Muscle of leg (tissue), 11 donors: ENCODE measurements around the gene GRIK3. TPM values are rescaled to one million over a fixed set of nuclear protein-coding genes. Genes with fewer than 3 reads are reported as not detected.

Experiments used
- DNase-seq: peaks from one replicate; pipeline ENCODE4 v3.0.0; 2013
- H3K27ac ChIP-seq: one replicate; pipeline ENCODE4 v1.5.1; 2013; ENCODE audit warnings: mild to moderate bottlenecking, low read length, control low read depth
- H3K27me3 ChIP-seq: one replicate; pipeline ENCODE4 v1.6.1; 2013; ENCODE audit warnings: low read length; ENCODE audit not compliant: control insufficient read depth, insufficient read depth
- H3K36me3 ChIP-seq: one replicate; pipeline ENCODE4 v1.6.1; 2013; ENCODE audit warnings: low read length; ENCODE audit not compliant: control insufficient read depth, insufficient read depth
- H3K4me1 ChIP-seq: one replicate; pipeline ENCODE4 v1.6.1; 2013; ENCODE audit warnings: low read length; ENCODE audit not compliant: control insufficient read depth, insufficient read depth
- H3K4me3 ChIP-seq: one replicate; pipeline ENCODE4 v1.5.1; 2013; ENCODE audit warnings: low read length, control low read depth
- H3K9me3 ChIP-seq: replicated peaks from 2 replicates; pipeline ENCODE4 v1.6.1; 2013; ENCODE audit warnings: low read depth, low read length; ENCODE audit not compliant: control insufficient read depth
- WGBS: methylation state at CpG from one replicate; pipeline ENCODE4 v1.1.5; 2013; ENCODE audit warnings: missing lambda C conversion rate; ENCODE audit not compliant: insufficient coverage; 5-methylcytosine and 5-hydroxymethylcytosine counted together
- polyA plus RNA-seq, 8 donors: library from polyadenylated mRNA; unstranded; fragments of 120-200 nt; gene quantifications; one replicate each; pipeline versions ENCODE4 v1.2.1 to v1.2.3, GENCODE V29; 2013; ENCODE audit warnings: inconsistent platforms in 1 of 8, low replicate concordance in 1 of 8; ENCODE audit not compliant: insufficient read length in 8 of 8, insufficient read depth in 1 of 8
- total RNA-seq: library from RNA; stranded (reverse); fragments of 120-200 nt; gene quantifications from one replicate; pipeline ENCODE4 v1.2.4, GENCODE V29; 2013

Gene GRIK3
- total and polyA plus RNA-seq, 9 donors, result 0.44 to 3.3 (median 1.1) TPM

- no peaks in the 10 kb centered on the region for H3K36me3 ChIP-seq
- no peak overlapping the region for H3K4me3 ChIP-seq
- 34% methylated on average over 8 of the region's 8 CpGs for WGBS
- DNase-seq, result no peak
- H3K27ac ChIP-seq, result no peak overlapping the region
- no peaks in the 10 kb centered on the region for H3K27me3 ChIP-seq
- H3K4me1 ChIP-seq, result no peaks in the 10 kb centered on the region
- H3K9me3 ChIP-seq, result no peaks in the 10 kb centered on the region
Measured at GRCh38 chr1:36994868-36995267, 39.4 kb downstream of the GRIK3 start.

GRCh38 chr1:36994294-36994693 lies 40.0 kb downstream of the GRIK3 start:
- no peaks in the 10 kb centered on the region for H3K4me1 ChIP-seq
- H3K4me3 ChIP-seq, result no peak overlapping the region
- peaks cover 2% of the 10 kb centered on the region for H3K27me3 ChIP-seq
- H3K27ac ChIP-seq, result no peak overlapping the region
- no CpG with 5 or more reads among the region's 2 CpGs for WGBS
- DNase-seq, result no peak
- H3K9me3 ChIP-seq, result no peaks in the 10 kb centered on the region
- no peaks in the 10 kb centered on the region for H3K36me3 ChIP-seq

DNA sequence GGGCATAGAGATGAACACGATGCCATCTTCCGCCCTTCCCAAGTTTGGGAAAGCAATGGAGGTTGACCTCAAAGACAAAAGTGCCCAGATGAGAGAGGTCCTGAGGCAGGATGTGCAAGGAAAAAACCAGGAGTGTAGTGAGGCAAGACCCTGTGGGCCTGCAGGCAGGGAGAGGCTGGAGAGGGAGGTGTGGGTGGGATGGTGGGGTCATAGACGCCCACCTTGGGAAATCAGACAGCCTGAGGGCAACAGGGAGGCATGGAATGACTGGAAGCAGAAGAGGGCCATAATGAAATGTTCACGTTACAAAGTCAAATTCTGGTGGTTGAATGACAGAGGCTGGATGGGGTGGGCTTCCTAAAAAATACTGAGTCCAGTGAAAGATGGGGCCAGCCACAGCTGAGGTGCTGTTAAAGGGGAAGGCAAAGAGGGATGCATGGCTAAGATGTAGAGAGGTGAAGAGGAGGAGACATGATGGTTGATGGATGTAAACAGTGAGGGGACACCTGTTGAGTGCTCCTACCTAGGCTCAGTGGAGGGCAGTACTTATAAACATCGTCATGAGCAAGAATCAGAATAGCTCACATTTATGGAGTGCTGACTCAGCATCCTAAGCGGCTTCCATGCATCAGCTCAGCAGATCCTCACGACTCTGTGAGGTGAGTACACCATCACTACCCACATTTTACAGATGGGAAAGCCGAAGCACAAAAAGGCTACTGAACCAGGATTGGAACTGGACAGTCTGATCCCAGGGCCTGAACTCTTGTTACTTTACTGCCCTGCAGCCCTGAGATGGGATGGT lies 42.0 kb downstream of the GRIK3 start:
- 68% methylated on average over 7 of the region's 8 CpGs for WGBS
- Histone ChIP-seq H3K27ac (no peak overlapping the region), H3K4me3 (no peak overlapping the region), H3K4me1 (no peaks in the 10 kb centered on the region), H3K36me3 (no peaks in the 10 kb centered on the region), H3K27me3 (peaks cover 3% of the 10 kb centered on the region), H3K9me3 (no peaks in the 10 kb centered on the region)
- no peak for DNase-seq

GRCh38 chr1:36991551-36991950 lies 42.8 kb downstream of the GRIK3 start:
- 66% methylated on average over 4 of the region's 4 CpGs for WGBS

GRCh38 chr1:36990928-36991327 lies 43.4 kb downstream of the GRIK3 start:
- no CpG with 5 or more reads among the region's 3 CpGs for WGBS
- no peaks in the 10 kb centered on the region for H3K9me3 ChIP-seq
- H3K4me1 ChIP-seq, result no peaks in the 10 kb centered on the region
- H3K36me3 ChIP-seq, result no peaks in the 10 kb centered on the region
- no peak for DNase-seq
- H3K4me3 ChIP-seq, result no peak overlapping the region
- no peak overlapping the region for H3K27ac ChIP-seq
- peaks cover 3% of the 10 kb centered on the region for H3K27me3 ChIP-seq

More at GRCh38 chr1:36991551-36991950, 42.8 kb downstream of the GRIK3 start:
- no peaks in the 10 kb centered on the region for H3K4me1 ChIP-seq
- no peak overlapping the region for H3K27ac ChIP-seq
- DNase-seq, result no peak
- H3K9me3 ChIP-seq, result no peaks in the 10 kb centered on the region
- no peaks in the 10 kb centered on the region for H3K36me3 ChIP-seq
- peaks cover 3% of the 10 kb centered on the region for H3K27me3 ChIP-seq
- no peak overlapping the region for H3K4me3 ChIP-seq

GRCh38 chr1:36989241-36989640 lies 45.1 kb downstream of the GRIK3 start:
- no peaks in the 10 kb centered on the region for H3K4me1 ChIP-seq
- peaks cover 7% of the 10 kb centered on the region for H3K27me3 ChIP-seq
- no peak for DNase-seq
- 61% methylated on average over 6 of the region's 8 CpGs for WGBS
- no peaks in the 10 kb centered on the region for H3K9me3 ChIP-seq
- no peaks in the 10 kb centered on the region for H3K36me3 ChIP-seq
- H3K4me3 ChIP-seq, result no peak overlapping the region
- no peak overlapping the region for H3K27ac ChIP-seq

- Histone ChIP-seq H3K27ac (no peak overlapping the region), H3K36me3 (no peaks in the 10 kb centered on the region), H3K9me3 (no peaks in the 10 kb centered on the region), H3K4me3 (no peak overlapping the region), H3K4me1 (no peaks in the 10 kb centered on the region), H3K27me3 (peaks cover 7% of the 10 kb centered on the region)
- DNase-seq, result peak; percentile 11
- WGBS, result 24% methylated on average over 7 of the region's 12 CpGs
Measured at GRCh38 chr1:36988741-36989193, 45.5 kb downstream of the GRIK3 start.

- H3K4me1 ChIP-seq, result no peaks in the 10 kb centered on the region
- DNase-seq, result peak; percentile 15
- no peak overlapping the region for H3K4me3 ChIP-seq
- H3K9me3 ChIP-seq, result no peaks in the 10 kb centered on the region
- WGBS, result 37% methylated on average over 6 of the region's 10 CpGs
- no peak overlapping the region for H3K27ac ChIP-seq
- H3K27me3 ChIP-seq, result peaks cover 7% of the 10 kb centered on the region
- H3K36me3 ChIP-seq, result no peaks in the 10 kb centered on the region
Measured at GRCh38 chr1:36988321-36988720, 46.0 kb downstream of the GRIK3 start.

DNA sequence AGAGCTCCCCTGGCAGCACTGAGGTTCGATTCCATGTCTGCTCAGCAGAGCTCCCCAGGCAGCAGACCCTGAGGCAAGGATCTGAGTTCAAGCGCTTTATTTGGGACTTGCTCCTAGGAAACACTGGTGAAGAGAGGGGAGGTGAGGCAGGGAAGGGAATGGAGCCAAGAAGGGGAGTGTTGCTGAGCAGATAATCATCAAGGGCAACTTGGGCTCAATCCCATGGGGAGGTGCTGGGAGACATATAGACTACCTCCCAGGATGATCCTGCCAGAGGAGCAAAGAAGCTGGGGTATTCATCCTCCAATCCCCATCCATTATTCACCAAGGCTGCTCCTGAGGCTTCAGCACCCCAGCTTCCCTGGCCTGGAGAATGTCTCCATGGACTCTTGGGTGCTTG lies 47.0 kb downstream of the GRIK3 start:
- Histone ChIP-seq H3K36me3 (no peaks in the 10 kb centered on the region), H3K9me3 (no peaks in the 10 kb centered on the region), H3K4me3 (no peak overlapping the region), H3K4me1 (no peaks in the 10 kb centered on the region), H3K27me3 (peaks cover 12% of the 10 kb centered on the region), H3K27ac (no peak overlapping the region)
- WGBS, result 85% methylated on average over 2 of the region's 2 CpGs
- DNase-seq, result no peak

- WGBS, result 74% methylated on average over 4 of the region's 6 CpGs
- no peak overlapping the region for H3K27ac ChIP-seq
- H3K27me3 ChIP-seq, result peaks cover 12% of the 10 kb centered on the region
Measured at GRCh38 chr1:36986241-36986985, 47.9 kb downstream of the GRIK3 start.

More at GRCh38 chr1:36986241-36986985, 47.9 kb downstream of the GRIK3 start:
- Histone ChIP-seq H3K4me3 (no peak overlapping the region), H3K9me3 (no peaks in the 10 kb centered on the region), H3K36me3 (no peaks in the 10 kb centered on the region), H3K4me1 (no peaks in the 10 kb centered on the region)
- no peak for DNase-seq
